Endometrial microvascular endothelial cells (primary cell): ENCODE measurements around the gene NR6A1. TPM values are rescaled to one million over a fixed set of nuclear protein-coding genes. Genes with fewer than 3 reads are reported as not detected.

Source experiments
- in situ Hi-C: cut with HindIII; loops from 2 replicates; pipeline ENCODE4 v1.10.0; 2017; ENCODE audit warnings: low sequenced_read_pairs, low pct_unique_long_range_greater_than_20kb; ENCODE audit errors: inconsistent ontology term
- total RNA-seq: library from RNA; depleted of rRNA; stranded (reverse); fragments of >200 nt; gene quantifications from one replicate; pipeline ENCODE4 v1.2.3, GENCODE V29; 2015; ENCODE audit errors: inconsistent ontology term

The NR6A1 gene
- total RNA-seq, 1 donor from 2014 or later: 0.19 TPM

- in situ Hi-C loops: loop anchor here (25.0 kb wide), 2 partner anchors 95 to 420 kb away; partner anchors contain the start of genes ARPC5L, PPP6C, RPL35 and WDR38
Observed at GRCh38 chr9:124766815-124767554, 4.1 kb downstream of the NR6A1 start.

GRCh38 chr9:124766326-124766725 lies 4.8 kb downstream of the NR6A1 start:
- in situ Hi-C loops: loop anchor here (25.0 kb wide), 2 partner anchors 96 to 421 kb away; partner anchors contain the start of genes ARPC5L, PPP6C, RPL35 and WDR38

- in situ Hi-C loops: loop anchor here (25.0 kb wide), 2 partner anchors 97 to 422 kb away; partner anchors contain the start of genes ARPC5L, PPP6C, RPL35 and WDR38
Observed at GRCh38 chr9:124765439-124765835, 5.7 kb downstream of the NR6A1 start.

- in situ Hi-C loops: loop anchor here (25.0 kb wide), 2 partner anchors 97 to 422 kb away; partner anchors contain the start of genes ARPC5L, PPP6C, RPL35 and WDR38
Observed at GRCh38 chr9:124764774-124765438, 6.2 kb downstream of the NR6A1 start.

GRCh38 chr9:124762633-124763032 lies 8.5 kb downstream of the NR6A1 start:
- in situ Hi-C loops: loop anchor here (25.0 kb wide), 2 partner anchors 100 to 425 kb away; partner anchors contain the start of genes ARPC5L, PPP6C, RPL35 and WDR38

- in situ Hi-C loops: loop anchor here (25.0 kb wide), 2 partner anchors 101 to 426 kb away; partner anchors contain the start of genes ARPC5L, PPP6C, RPL35 and WDR38
Observed at GRCh38 chr9:124761710-124762109, 9.4 kb downstream of the NR6A1 start.

- in situ Hi-C loops: loop anchor here (25.0 kb wide), 2 partner anchors 101 to 426 kb away; partner anchors contain the start of genes ARPC5L, PPP6C, RPL35 and WDR38
Observed at GRCh38 chr9:124761196-124761595, 9.9 kb downstream of the NR6A1 start.

- in situ Hi-C loops: loop anchor here (25.0 kb wide), 2 partner anchors 102 to 427 kb away; partner anchors contain the start of genes ARPC5L, PPP6C, RPL35 and WDR38
Observed at GRCh38 chr9:124760719-124761118, 10.4 kb downstream of the NR6A1 start.

GRCh38 chr9:124759327-124759726 lies 11.8 kb downstream of the NR6A1 start:
- in situ Hi-C loops: loop anchor here (25.0 kb wide), 2 partner anchors 103 to 428 kb away; partner anchors contain the start of genes ARPC5L, PPP6C, RPL35 and WDR38

- in situ Hi-C loops: loop anchor here (25.0 kb wide), 2 partner anchors 104 to 429 kb away; partner anchors contain the start of genes ARPC5L, PPP6C, RPL35 and WDR38
Observed at GRCh38 chr9:124758691-124759090, 12.4 kb downstream of the NR6A1 start.

GRCh38 chr9:124758061-124758460 lies 13.1 kb downstream of the NR6A1 start:
- in situ Hi-C loops: loop anchor here (25.0 kb wide), 2 partner anchors 104 to 429 kb away; partner anchors contain the start of genes ARPC5L, PPP6C, RPL35 and WDR38

- in situ Hi-C loops: loop anchor here (25.0 kb wide), 2 partner anchors 105 to 430 kb away; partner anchors contain the start of genes ARPC5L, PPP6C, RPL35 and WDR38
Observed at GRCh38 chr9:124757616-124758015, 13.5 kb downstream of the NR6A1 start.

GRCh38 chr9:124756011-124756410 lies 15.1 kb downstream of the NR6A1 start:
- in situ Hi-C loops: loop anchor here (25.0 kb wide), 2 partner anchors 106 to 431 kb away; partner anchors contain the start of genes ARPC5L, PPP6C, RPL35 and WDR38

GRCh38 chr9:124755061-124755460 lies 16.1 kb downstream of the NR6A1 start:
- in situ Hi-C loops: loop anchor here (25.0 kb wide), 2 partner anchors 107 to 432 kb away; partner anchors contain the start of genes ARPC5L, PPP6C, RPL35 and WDR38

GRCh38 chr9:124754289-124754688 lies 16.8 kb downstream of the NR6A1 start:
- in situ Hi-C loops: loop anchor here (25.0 kb wide), 2 partner anchors 108 to 433 kb away; partner anchors contain the start of genes ARPC5L, PPP6C, RPL35 and WDR38

GRCh38 chr9:124752967-124753366 lies 18.1 kb downstream of the NR6A1 start:
- in situ Hi-C loops: loop anchor here (25.0 kb wide), 2 partner anchors 109 to 434 kb away; partner anchors contain the start of genes ARPC5L, PPP6C, RPL35 and WDR38

GRCh38 chr9:124749781-124750180 lies 21.3 kb downstream of the NR6A1 start:
- in situ Hi-C loops: loop anchor here (25.0 kb wide), 2 partner anchors 113 to 438 kb away; partner anchors contain the start of genes ARPC5L, PPP6C, RPL35 and WDR38

- in situ Hi-C loops: no loop called here
Observed at GRCh38 chr9:124749284-124749683, 21.8 kb downstream of the NR6A1 start.
